ENCODE results near the gene CYP46A1. TPM values are rescaled to one million over a fixed set of nuclear protein-coding genes. Genes with fewer than 3 reads are reported as not detected.

CYP46A1 gene
- total RNA-seq, 1 experiment from 2014 or later = 0.59 TPM

DNA sequence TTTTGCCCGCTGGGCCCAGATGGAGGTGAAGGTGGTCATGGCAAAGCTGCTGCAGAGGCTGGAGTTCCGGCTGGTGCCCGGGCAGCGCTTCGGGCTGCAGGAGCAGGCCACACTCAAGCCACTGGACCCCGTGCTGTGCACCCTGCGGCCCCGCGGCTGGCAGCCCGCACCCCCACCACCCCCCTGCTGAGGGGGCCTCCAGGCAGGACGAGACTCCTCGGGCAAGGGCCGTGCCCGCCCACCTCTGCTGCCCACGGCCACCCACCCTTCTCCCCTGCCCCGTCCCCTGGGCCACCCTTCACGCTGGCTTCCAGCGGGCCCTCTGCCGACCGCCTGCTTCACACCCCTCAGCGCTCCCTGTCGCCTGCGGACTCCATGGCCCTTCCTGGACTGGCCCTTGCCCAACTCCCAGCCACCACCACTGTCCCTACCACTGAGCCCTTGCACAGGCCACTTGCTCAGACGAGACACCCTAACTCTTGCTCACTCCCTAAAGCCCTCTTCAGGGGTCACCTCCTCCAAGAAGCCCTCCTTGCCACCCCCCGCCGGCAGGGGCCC lies 42.5 kb downstream of the CYP46A1 start:
- H3K9me3 Mint-ChIP-seq = no peaks in the 10 kb centered on the region; a peak in 1 of 5 replicates
- H3T11ph ChIP-seq (ENCODE audit: low read length) = no peak overlapping the region
- H4K91ac ChIP-seq (ENCODE audit: insufficient read length, low read depth, low read length) = no peak overlapping the region
- H2BK20ac ChIP-seq (ENCODE audit: low read depth, low read length, poor library complexity, severe bottlenecking) = no peak overlapping the region
- H3K9ac ChIP-seq (ENCODE audit: extremely low read depth, insufficient read length, low read length) = no peak overlapping the region
- H3K4ac ChIP-seq (ENCODE audit: low read depth, low read length) = no peak overlapping the region
- no peak overlapping the region for H3K27ac ChIP-seq (ENCODE audit: insufficient read length, low read depth, low read length)
- H4K8ac ChIP-seq (replicated peaks; ENCODE audit: insufficient read length, low read depth, low read length) = no peak overlapping the region
- WGBS (ENCODE audit: extremely low coverage, insufficient read length, low lambda C conversion rate) = no CpG with 5 or more reads among the region's 26 CpGs
- no peak overlapping the region for H3K4me2 ChIP-seq (ENCODE audit: insufficient read depth, insufficient read length, low read length)
- TF ChIP-seq, protein P1, sequence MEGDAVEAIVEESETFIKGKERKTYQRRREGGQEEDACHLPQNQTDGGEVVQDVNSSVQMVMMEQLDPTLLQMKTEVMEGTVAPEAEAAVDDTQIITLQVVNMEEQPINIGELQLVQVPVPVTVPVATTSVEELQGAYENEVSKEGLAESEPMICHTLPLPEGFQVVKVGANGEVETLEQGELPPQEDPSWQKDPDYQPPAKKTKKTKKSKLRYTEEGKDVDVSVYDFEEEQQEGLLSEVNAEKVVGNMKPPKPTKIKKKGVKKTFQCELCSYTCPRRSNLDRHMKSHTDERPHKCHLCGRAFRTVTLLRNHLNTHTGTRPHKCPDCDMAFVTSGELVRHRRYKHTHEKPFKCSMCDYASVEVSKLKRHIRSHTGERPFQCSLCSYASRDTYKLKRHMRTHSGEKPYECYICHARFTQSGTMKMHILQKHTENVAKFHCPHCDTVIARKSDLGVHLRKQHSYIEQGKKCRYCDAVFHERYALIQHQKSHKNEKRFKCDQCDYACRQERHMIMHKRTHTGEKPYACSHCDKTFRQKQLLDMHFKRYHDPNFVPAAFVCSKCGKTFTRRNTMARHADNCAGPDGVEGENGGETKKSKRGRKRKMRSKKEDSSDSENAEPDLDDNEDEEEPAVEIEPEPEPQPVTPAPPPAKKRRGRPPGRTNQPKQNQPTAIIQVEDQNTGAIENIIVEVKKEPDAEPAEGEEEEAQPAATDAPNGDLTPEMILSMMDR (conservative IDR thresholded peaks at IDR 0.05) = no peak
- no peaks in the 10 kb centered on the region for H3K79me1 ChIP-seq (ENCODE audit: insufficient read depth, low read depth, low read length, poor library complexity, severe bottlenecking)
- H2BK15ac ChIP-seq (ENCODE audit: low read depth, low read length) = no peak overlapping the region
- peaks cover 4% of the 10 kb centered on the region for H3K23me2 ChIP-seq (ENCODE audit: insufficient read length, low read depth, low read length, poor library complexity, severe bottlenecking)
- H3K56ac ChIP-seq (ENCODE audit: insufficient read length, low read depth, low read length) = no peak overlapping the region
- H3K36me3 Mint-ChIP-seq (ENCODE audit: insufficient read depth in 1 of 3, low read depth in 3 of 3) = no peaks in the 10 kb centered on the region
- no peak overlapping the region for H3K23ac ChIP-seq (ENCODE audit: insufficient read length, low read depth, low read length)
- H3K14ac ChIP-seq (ENCODE audit: insufficient read depth, low read length) = no peak overlapping the region
- H3K9me3 ChIP-seq (ENCODE audit: control insufficient read depth, low read depth, low read length) = no peaks in the 10 kb centered on the region
- H3K4me3 Mint-ChIP-seq = no peak overlapping the region; a peak in 1 of 5 replicates
- peak; percentile 27 for DNase-seq
- no peak overlapping the region for H2AK5ac ChIP-seq (ENCODE audit: insufficient read length, low read length)
- H4K5ac ChIP-seq (ENCODE audit: insufficient read length, low read depth, low read length) = no peak overlapping the region
- H3K27me3 ChIP-seq (ENCODE audit: insufficient read depth, low read length) = no peaks in the 10 kb centered on the region
- no peak overlapping the region for H3K18ac ChIP-seq (ENCODE audit: insufficient read length, low read depth, low read length)
- peaks cover 6 to 29% of the 10 kb centered on the region in 2 experiments for H3K4me1 Mint-ChIP-seq
- peaks cover 6% of the 10 kb centered on the region for H3K27me3 Mint-ChIP-seq (ENCODE audit: low read depth)
- no peaks in the 10 kb centered on the region for H3K4me1 ChIP-seq (ENCODE audit: insufficient read depth, low read length)
- H3K79me2 ChIP-seq (ENCODE audit: insufficient read depth, low read length) = no peaks in the 10 kb centered on the region
- H2BK120ac ChIP-seq (ENCODE audit: low read depth, low read length, poor library complexity, severe bottlenecking) = no peak overlapping the region
- no peak overlapping the region for H2BK12ac ChIP-seq (ENCODE audit: insufficient read length, low read depth, low read length)
- H4K20me1 ChIP-seq (ENCODE audit: control insufficient read depth, insufficient read depth, insufficient read length) = no peaks in the 10 kb centered on the region
- H2BK5ac ChIP-seq (ENCODE audit: insufficient read length, low read length) = no peak overlapping the region
- H3K27ac Mint-ChIP-seq = 0 out of 7 replicates have a peak overlapping the region, but pooled peaks of 1 of the 3 experiments have one; percentile 59
- no peak overlapping the region for H2AFZ ChIP-seq (ENCODE audit: low read length)

Measured in H9 (cell line).